Neural progenitor cell (in vitro differentiated cells): ENCODE results near the gene BRD1.

ENCODE experiments used
- CTCF ChIP-seq: fragments of 200-600 bp; sonication (generic); IDR thresholded peaks from 2 replicates; pipeline ENCODE4 v1.5.1; 2017; ENCODE audit warnings: antibody characterized with exemption, mild to moderate bottlenecking
- EZH2 ChIP-seq: fragments of 200-600 bp; sonication (generic); IDR thresholded peaks from 2 replicates; pipeline ENCODE4 v1.6.1; 2017; ENCODE audit warnings: antibody characterized with exemption, mild to moderate bottlenecking, moderate library complexity

- TF ChIP-seq CTCF (no peak), EZH2 (no peak)
These were observed 92.2 kb downstream of the BRD1 start for GRCh38 chr22:49735411-49735900.
